NK-92 treated with Interleukin-12 subunit alpha and Interleukin-12 subunit beta, amount 100 ng/mL, for 24 hours (cell line): Measurements from ENCODE around the gene RAPH1.
A peak's percentile ranks its signal among the peaks of the same experiment; 100 is the strongest.

ENCODE experiments used
- DNase-seq: peaks from one replicate; lab custom pipeline; 2025; lab: John Stamatoyannopoulos, UW

RAPH1 gene, protein sequence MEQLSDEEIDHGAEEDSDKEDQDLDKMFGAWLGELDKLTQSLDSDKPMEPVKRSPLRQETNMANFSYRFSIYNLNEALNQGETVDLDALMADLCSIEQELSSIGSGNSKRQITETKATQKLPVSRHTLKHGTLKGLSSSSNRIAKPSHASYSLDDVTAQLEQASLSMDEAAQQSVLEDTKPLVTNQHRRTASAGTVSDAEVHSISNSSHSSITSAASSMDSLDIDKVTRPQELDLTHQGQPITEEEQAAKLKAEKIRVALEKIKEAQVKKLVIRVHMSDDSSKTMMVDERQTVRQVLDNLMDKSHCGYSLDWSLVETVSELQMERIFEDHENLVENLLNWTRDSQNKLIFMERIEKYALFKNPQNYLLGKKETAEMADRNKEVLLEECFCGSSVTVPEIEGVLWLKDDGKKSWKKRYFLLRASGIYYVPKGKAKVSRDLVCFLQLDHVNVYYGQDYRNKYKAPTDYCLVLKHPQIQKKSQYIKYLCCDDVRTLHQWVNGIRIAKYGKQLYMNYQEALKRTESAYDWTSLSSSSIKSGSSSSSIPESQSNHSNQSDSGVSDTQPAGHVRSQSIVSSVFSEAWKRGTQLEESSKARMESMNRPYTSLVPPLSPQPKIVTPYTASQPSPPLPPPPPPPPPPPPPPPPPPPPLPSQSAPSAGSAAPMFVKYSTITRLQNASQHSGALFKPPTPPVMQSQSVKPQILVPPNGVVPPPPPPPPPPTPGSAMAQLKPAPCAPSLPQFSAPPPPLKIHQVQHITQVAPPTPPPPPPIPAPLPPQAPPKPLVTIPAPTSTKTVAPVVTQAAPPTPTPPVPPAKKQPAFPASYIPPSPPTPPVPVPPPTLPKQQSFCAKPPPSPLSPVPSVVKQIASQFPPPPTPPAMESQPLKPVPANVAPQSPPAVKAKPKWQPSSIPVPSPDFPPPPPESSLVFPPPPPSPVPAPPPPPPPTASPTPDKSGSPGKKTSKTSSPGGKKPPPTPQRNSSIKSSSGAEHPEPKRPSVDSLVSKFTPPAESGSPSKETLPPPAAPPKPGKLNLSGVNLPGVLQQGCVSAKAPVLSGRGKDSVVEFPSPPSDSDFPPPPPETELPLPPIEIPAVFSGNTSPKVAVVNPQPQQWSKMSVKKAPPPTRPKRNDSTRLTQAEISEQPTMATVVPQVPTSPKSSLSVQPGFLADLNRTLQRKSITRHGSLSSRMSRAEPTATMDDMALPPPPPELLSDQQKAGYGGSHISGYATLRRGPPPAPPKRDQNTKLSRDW

GRCh38 chr2:203535078-203535783 lies at the start of gene RAPH1:
Gene RAPH1, minus strand, starts transcription at chr2:203535301. Its CDS starts 39,948 bp downstream, at chr2:203495353.
- no peak for DNase-seq

- DNase-seq, result no peak
Measured at GRCh38 chr2:203584784-203585183, 49.7 kb upstream of the RAPH1 start.

- DNase-seq, result peak; percentile 64
Measured at GRCh38 chr2:203583701-203584100, 48.6 kb upstream of the RAPH1 start.

DNA sequence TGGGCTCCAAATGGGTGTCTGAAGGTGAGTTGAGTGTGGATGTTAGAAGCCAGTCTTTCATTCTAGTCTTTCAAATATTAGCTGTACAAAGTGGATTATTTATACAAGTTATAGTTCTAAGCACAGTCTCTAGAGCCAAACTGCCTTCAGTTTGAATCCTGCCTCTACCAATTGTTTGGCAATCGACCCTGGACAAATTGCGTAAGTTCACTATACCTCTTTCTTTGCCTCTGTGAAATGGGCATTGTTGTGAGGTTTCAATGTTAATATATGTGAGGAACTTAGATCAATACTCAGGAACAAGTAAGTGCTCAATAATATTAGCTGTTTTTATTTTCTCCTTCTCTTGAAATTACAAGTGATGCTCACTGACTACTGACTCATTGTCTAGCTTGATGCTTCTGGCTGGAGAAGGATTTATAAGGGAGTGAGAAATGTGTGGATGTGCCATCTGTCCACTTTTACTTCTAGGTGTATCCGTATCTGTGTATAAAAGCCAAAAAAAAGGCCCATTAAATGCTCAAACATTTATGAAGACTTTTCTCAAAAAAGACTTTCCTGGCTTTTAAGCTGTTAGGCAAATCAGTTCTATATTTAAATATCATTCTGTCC lies 48.1 kb upstream of the RAPH1 start:
- DNase-seq, result no peak

GRCh38 chr2:203582468-203582867 lies 47.4 kb upstream of the RAPH1 start:
- DNase-seq, result no peak

GRCh38 chr2:203580844-203581243 lies 45.7 kb upstream of the RAPH1 start:
- DNase-seq, result no peak

DNA sequence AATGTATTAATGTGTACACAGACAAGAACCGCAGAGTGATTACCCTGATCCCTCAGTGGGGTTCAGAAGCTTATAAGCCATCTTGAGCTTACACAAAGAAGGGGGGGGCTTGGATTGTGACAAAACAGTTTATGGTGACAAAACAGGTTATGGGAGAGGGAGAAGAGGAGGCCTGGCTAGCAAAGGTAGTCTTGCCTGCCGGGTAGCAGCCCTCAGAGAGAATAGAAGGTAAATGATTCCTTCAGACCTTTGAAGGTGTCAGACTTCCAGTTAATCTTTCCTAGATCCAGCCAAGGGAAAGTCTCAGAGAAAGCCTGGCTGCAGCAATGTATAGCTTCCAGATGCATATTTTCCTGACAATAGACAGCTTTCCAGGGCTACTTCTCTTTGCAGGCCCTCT lies 44.6 kb upstream of the RAPH1 start:
- DNase-seq, result no peak

DNA sequence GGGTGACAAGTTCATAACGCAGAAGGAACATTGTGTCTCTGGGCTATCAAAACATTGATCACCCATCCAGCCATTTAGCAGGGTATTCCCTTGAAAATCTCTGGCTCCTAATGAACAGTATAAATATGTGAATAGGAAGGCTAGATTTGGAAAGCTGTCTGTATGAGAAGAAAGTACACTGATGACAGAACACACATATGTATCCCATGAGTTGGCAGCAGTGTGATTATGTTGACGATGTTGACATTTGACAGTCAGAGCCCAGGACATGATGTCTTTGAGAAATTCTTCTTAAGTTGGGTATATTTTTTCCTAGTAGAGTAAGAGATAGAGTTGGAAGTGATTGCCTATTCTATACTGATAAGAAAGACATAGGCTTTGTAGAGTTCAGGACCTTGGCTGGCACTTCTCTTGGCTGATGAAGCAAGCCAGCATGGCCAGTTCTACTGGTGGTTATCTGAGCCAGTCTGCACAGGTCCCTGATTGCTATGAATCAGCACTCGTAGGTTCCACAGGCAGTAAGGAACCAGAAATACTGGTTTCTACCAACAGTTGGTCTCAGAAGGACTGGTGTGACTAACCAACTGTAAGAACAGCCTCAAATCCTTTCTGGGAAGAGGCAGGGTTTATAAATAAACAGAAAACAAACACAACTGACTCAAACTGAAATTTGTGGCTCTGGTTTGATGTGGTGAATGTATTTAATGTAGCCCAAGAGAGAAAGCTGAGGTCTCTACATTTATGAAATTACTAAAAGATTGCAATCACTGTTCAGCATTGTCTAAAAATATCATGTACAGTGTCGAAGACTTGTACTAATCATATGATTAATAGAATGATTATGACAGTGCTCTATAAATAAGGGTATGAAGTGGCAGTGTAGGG lies 43.9 kb upstream of the RAPH1 start:
- peak; percentile 51 for DNase-seq

DNA sequence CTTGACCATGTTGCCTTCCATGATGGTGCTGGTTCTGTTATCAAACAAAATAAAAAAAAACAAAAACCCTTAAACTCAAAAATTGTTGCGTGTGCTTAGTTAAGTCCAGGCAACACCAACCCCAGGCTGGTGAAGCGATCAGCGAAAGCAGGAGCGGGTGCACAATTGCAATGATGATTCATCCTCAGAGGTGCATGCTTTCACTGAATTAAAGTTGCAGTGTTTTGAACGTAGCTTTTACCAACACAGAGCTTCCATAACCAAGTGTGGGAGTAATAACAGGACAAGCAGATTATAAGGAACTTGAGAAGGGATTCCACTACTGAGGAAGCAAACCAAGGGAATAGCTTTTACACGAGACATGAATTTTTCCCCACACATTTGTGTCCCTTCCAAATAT lies 39.7 kb upstream of the RAPH1 start:
- DNase-seq, result no peak

- DNase-seq, result no peak
Measured at GRCh38 chr2:203572316-203572715, 37.2 kb upstream of the RAPH1 start.

- no peak for DNase-seq
Measured at GRCh38 chr2:203569677-203570316, 34.7 kb upstream of the RAPH1 start.

GRCh38 chr2:203567691-203568090 lies 32.6 kb upstream of the RAPH1 start:
- DNase-seq, result no peak

GRCh38 chr2:203566161-203566560 lies 31.1 kb upstream of the RAPH1 start:
- no peak for DNase-seq

- no peak for DNase-seq
Measured at GRCh38 chr2:203565076-203565475, 30.0 kb upstream of the RAPH1 start.

- DNase-seq, result no peak
Measured at GRCh38 chr2:203562268-203562667, 27.2 kb upstream of the RAPH1 start.

DNA sequence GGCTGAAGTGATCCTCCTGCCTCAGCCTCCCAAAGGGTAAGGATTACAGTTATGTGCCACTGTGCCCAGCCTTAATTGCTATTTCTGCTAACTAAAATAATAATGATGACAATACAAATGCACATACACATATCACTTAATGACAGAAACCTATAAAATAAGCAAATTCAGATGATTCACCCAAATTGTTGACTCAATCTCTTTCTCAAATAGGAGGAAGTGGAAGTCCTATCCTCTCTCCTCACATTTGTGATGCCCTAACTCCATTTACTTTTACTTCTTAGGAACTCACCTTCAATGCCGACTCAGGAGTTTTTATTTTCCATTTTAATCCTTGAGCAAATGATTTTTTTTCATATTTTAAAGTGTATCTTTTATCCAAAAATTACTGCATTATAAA lies 24.5 kb upstream of the RAPH1 start:
- no peak for DNase-seq

- DNase-seq, result no peak
Measured at GRCh38 chr2:203553784-203554183, 18.7 kb upstream of the RAPH1 start.

GRCh38 chr2:203551778-203552177 lies 16.7 kb upstream of the RAPH1 start:
- no peak for DNase-seq

DNA sequence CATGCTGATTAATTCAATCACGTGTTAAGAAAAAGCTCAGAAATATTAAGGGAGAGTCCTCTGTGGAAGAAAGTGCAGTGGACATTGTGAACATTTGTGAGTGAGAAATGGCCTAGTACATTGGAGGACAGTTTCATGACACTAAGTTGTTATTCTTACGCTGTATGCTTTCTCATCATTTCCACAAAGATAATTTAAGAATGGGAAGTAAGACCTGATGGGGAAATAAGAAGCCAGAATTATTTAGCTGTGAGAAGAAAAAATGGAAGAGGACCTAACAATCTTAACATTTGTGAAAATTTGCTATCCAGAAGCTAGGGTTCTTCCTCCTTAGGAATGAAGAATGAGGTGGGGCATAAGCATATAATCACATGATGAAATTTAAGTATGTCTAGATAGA lies 15.2 kb upstream of the RAPH1 start:
- no peak for DNase-seq

GRCh38 chr2:203549406-203549805 lies 14.3 kb upstream of the RAPH1 start:
- DNase-seq, result no peak
